ENCODE data around the gene RASGEF1B.

GRCh38 chr4:81440949-81441348 is 30.8 kb downstream of the RASGEF1B start:
- TF ChIP-seq CTCF (conservative IDR thresholded peaks at IDR 0.05; ENCODE audit: low read depth, low read length) (no peak), EZH2 (IDR thresholded peaks at IDR 0.05; ENCODE audit: borderline replicate concordance, low read depth, low read length, poor library complexity, severe bottlenecking) (no peak)
